ENCODE data around the gene NTM.
"Not testable (repeated sequence)": the region's sequence is repeated elsewhere in the genome, so short reads cannot be mapped to it uniquely, and the experiment has no call there.

Gene NTM

GRCh38 chr11:131677828-131678470, 307.5 kb downstream of the NTM start:
- no peak for DNase-seq

- no peak for DNase-seq
These were observed 308.4 kb downstream of the NTM start for GRCh38 chr11:131678658-131679340.

DNA sequence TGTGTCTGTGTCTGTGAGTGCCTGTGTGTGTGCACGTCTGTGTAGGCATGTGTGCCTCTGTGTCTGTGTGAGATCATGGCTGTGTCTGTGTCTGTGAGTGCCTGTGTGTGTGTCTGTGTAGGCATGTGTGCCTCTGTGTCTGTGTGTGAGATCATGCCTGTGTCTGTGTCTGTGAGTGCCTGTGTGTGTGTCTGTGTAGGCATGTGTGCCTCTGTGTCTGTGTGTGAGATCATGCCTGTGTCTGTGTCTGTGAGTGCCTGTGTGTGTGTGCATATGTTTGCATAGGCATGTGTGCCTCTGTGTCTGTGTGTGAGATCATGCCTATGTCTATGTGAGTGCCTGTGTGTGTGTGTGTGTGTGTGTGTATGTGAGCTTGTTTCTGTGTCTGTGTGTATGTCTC, 310.0 kb downstream of the NTM start:
- not testable (repeated sequence) for DNase-seq

- DNase-seq: no peak
These were observed 311.5 kb downstream of the NTM start for GRCh38 chr11:131681920-131682319.

DNA sequence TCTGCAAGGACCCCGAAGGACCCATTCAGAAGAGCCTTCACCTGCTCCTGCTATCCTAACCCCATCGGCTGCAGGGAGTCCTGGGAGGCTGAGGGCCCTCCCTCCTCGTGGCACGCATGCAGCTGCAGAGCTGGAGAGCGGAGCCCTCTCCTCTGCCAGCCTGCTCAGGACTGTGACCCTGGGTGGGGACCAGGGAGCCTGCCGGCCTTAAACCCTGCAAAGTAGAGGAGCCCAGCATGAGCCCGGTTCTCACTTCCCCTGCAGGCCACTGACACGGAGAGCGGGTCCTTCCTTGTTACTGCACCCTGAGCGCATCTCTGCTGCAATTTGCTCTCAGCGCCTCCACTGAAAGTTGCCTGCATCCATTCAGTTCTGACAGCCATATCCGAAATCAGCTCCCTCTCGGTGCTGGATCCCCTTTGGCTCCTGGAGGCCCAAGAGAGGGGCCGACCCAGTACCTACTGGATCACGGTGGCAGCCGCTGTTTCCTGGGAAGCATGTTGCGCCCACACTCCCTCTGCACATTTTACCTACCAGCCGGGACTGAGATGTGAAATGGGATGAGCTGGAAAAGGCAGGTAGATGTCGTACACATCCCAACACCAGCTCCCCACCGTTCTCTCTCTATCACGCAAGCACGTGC, 312.1 kb downstream of the NTM start:
- no peak for DNase-seq

GRCh38 chr11:131683131-131683530, 312.7 kb downstream of the NTM start:
- DNase-seq: no peak

DNA sequence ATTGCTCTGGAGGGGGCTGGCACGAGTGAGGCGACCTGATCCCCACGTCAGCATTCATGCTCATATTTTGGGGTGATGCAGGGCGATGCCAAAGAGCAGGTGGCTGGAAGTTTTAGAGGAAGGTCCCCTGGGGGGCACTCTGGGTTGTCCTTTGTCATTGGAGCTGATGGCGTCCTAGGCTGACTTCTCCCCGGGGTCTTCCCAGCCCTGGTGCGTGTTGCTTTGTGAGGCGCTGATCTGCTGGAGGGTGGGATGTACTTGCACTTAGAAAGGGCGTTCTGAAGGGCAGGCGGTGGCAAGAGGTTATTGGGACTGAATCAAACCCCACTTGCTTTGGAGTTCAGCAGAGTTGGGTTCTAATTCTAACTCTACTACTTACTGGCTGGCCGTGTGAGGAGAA, 313.3 kb downstream of the NTM start:
- no peak for DNase-seq

DNA sequence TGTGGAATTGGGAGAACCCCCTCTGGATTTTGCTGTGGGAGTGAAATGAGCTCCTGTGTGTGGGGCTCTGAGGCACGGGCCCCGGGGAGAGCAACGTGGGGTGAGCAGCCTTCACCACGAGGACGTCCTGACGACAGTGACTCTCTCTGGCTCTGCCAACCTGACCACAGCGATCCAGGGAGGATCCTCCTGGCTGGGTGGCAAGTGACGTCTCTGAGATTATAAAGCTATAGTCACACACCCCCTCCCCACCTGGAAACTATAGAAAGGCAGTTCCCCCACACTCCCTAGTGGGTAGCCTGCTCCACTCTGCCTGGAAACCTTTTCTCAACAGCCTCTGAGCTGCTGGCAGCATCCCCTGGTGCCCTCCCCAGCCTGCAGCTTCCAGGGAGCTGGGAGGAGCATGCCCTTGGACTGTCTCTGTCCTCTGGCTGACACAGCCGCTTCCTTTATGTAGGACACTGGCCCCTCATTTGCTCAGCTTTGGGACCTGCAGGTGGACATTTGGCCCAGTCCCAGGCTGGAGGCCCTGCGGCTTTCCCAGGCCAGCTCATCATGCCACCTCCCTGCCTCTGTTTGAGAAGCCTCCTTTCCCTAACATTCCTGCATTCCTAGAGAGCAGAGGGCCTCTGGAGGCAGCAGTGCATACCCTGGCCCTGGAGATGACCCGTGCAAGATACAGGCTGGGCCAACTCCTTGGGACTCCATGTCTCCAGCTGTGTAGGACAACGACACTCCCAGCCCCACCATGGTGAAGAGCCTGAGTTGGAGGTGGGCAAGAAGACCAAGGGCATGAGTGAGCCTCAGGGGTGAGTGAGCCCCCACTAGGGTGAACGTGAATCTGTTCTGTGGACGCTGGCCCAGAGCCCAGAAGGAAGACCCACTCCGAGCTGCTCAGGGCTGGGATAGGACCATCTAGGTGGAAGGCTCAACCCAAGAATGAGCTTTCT, 314.0 kb downstream of the NTM start:
- no peak for DNase-seq

DNA sequence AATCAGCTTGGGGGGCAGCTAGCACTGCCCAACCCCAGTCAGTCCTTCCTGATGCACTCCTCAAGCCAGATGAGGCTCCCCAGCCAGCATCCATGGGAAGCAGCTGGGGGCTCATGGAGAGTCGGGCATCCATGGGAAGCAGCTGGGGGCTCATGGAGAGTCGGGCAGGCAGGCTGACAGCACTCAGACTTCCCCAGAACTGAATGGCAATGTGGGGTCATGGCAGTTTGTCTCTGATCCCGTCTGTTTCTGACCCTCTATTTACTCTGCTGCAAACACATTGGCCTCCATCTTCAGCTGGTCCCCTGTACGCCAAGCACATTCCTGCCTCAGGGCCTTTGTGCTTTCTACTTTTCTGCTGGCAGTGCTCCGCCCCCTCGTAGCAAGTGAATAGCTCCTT, 314.8 kb downstream of the NTM start:
- no peak for DNase-seq

DNA sequence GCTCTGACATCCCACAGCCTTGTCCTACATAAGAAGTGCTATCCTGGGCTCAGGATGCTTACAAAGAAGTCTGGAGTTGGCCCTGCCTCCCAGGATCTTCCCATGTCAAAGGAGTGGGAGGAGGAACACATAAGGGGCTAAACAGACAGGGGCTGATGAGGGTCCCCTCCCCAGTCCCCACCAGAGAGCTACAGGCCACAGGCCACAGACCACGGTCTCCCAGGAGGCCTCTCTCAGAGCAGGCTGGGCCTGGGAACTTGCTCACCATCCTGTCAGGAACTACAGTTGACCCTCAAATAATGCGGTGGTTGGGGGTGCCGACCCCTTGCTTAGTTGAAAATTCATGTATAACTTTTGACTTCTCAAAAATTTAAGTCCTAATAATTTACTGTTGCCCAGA, 315.5 kb downstream of the NTM start:
- no peak for DNase-seq

DNA sequence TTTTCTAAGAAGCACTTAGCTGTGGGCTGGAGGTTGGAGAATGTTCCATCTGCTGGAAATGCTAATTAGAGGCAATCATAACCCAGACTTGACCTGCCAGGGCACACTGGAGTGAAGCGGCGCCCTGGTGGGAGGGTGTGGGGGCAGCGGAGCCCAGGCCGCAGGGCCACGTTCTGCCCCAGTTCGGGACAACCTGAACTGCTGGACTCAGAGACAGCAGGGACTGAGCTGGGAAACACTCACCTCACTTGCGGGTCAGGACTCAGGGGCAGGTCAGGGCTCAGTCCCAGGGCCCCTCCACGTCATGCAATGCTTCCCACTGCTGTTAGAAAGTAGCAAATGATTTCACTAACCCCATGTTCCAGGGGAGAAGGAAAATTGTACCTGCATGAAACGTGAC, 316.4 kb downstream of the NTM start:
- no peak for DNase-seq

DNA sequence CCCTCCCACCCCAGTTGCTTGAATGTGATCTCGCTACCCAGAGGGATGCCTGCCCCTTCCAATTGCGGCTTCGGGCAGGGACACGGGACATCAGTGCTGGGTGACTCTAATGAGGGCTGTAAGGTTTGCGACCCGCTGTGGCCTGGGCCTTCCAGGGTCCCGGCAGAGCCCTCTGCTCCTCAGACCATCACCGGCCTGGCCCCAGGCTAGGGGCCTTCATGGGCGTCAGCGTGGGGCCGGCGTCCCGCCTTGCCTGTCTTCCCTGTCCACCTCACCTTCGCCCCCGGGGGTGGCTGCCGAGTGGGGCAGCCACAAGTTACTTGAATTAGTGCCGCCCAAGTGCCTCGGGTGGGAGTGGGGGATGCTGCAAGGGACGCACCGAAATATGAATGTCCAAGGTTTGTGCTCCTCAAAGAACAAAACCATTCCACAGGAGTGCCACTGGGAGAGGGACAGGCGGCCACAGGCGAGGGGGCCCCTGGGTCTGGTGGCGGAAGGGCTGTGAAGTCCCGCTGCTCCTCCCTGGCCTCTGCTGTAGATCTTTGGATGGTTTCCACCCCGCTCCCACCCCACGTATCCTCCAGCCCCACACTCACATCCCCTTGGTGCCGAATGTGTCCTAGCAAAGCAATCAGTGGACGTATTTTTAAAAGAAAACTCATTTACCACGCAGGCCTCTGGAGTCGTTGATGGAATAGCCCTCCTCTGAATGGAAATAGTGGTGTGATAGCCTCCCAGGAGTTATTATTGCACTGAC, 317.1 kb downstream of the NTM start:
- no peak for DNase-seq

GRCh38 chr11:131688048-131688693, 317.8 kb downstream of the NTM start:
- peak; percentile 84 for DNase-seq

- no peak for DNase-seq
These were observed 318.9 kb downstream of the NTM start for GRCh38 chr11:131689049-131689925.

DNA sequence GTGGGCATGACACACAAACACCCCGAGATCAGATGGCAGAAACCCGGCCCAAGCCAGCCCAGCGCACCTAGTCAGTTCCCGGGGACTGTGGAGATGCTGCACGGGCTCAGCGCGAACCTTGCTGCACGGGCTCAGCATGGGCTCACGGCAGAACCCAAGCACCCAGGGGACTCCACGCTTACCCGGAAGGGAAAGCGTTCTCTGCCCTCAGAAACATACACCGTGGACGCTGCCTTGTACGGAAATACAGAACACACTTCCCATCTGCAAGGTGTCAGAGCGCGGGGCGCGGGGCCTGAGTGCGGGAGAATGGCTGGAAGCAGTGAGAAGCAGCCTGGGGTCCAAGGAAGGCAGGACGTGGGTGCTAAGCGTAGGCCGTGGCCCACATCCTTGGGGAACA, 319.9 kb downstream of the NTM start:
- DNase-seq: no peak

GRCh38 chr11:131690776-131691175, 320.4 kb downstream of the NTM start:
- no peak for DNase-seq

- DNase-seq: peak; percentile 80
These were observed 321.0 kb downstream of the NTM start for GRCh38 chr11:131691181-131692041.

DNA sequence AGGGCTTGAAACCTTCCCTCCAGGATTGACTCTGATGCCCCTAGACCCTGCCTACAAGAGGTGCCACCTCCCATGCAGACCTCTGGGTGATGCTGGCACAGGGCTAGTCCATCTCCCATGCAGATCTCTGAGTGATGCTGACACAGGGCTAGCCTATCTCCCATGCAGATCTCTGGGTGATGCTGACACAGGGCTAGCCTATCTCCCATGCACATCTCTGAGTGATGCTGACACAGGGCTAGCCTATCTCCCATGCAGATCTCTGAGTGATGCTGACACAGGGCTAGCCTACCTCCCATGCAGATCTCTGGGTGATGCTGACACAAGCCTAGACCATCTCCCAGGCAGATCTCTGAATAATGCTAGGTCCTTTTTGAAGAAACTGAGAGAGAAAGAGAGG, 321.7 kb downstream of the NTM start:
- no peak for DNase-seq

DNA sequence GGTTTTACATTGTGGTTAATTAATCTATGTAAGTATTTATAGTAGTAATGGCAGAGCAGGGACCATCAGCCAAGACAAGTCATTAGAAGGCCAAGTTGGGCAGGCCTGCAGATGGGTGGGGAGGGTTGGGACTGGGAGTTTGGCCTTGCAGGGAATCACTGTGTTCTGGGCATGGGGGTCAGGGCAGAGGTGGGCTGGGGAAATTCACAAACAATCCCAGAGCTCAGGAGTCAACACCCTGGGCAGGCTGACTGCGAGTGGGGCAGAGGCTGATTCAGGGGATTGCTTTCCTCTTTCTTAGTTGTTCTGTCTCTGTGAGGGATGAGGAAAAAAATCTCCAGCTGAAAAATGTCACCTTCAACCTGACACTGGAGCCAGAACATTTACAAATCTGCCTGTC, 322.5 kb downstream of the NTM start:
- no peak for DNase-seq

DNA sequence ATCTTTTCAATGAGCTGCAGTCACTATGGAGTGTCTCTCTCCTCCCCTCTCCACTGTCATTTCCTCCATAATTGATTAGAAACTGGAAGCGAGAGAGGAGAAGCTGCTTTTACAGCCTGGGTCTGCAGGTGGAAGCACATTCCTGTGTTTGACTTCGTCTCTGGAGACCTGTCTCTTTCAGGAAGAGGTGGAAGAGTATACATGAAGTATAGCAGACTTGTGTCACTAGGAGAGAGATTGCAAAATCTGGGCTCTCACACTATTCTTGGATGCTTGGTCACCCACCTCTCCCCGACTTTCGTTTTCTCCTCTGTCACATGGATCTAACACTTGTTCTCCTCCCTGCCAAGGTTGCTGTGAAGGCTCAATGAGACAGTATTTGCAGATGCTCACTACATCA, 323.3 kb downstream of the NTM start:
- DNase-seq: no peak

Data from activated CD8-positive, alpha-beta memory T cell treated with anti-CD3 and anti-CD28 coated beads, Interleukin-2, amount 50 U/mL, for 48 hours (primary cell).